GM21515 (cell line): ENCODE data around the gene MTREX.

Source experiments
- ATAC-seq: cut with Tn5 transposase; IDR thresholded peaks from one replicate; pipeline ENCODE4 v1.9.1; 2021; ENCODE audit not compliant: unreplicated experiment

MTREX gene

DNA sequence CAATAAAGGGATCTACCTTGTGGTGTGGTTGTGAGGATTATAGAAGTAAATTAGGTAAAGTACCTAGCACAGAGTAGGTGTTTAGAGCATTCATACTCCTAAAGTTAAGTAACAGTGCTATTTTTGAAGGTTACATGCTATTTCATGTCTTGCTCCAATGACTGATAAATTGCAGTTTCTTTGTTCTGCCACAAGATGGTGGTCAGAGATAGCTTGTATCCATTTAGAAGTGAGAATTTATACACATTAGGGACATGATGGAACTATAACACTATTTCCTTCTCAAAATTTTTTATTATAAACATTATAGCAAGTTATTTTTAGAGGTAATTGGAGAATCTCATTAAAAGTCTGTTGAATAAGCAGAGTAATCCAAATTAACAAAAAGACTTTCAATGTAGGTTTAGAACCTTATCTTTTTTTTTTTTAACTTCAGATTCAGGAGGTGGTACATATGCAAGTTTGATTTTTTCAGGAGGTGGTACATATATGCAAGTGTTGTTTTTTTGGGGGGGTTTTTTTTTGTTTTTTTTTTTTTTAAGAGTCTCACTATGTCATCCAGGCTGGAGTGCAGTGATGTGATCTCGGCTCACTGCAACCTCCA lies 17.1 kb downstream of the MTREX start:
- no peak for ATAC-seq

DNA sequence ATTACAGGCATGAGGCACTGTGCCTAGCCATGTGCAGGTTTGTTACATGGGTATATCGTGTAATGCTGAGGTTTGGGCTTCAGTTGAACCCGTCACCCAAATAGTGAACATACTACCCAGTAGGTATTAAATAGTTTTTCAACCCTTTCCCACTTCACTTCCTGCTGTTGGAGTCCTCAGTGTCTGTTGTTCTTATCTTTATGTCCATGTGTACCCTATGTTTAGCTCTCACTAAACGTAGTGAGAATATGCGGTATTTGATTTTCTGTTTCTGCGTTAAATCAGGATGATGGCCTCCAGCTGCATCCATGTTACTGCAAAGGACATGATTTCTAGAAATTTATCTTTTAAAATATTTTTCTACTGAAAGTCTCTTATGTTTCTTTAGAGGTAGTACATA lies 17.8 kb downstream of the MTREX start:
- ATAC-seq = no peak

DNA sequence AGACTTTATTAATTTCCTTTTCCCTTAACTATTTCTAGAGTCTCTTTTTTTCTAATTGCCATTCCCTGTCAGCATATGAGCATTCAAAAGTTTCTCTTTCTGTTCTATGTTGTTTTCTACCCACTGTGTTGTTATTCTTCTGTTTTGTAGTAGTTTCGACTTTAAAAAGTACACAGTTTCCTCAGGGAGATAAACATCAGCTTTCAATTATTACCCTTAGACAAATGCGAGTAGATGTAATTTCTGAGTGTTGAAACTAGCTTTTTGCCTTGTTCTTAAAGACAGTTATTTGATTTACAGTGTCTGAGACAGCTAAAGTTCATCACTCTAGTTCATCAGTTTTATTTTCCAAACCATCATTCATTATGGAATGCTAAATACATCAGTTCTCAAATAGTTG lies 19.5 kb downstream of the MTREX start:
- no peak for ATAC-seq

DNA sequence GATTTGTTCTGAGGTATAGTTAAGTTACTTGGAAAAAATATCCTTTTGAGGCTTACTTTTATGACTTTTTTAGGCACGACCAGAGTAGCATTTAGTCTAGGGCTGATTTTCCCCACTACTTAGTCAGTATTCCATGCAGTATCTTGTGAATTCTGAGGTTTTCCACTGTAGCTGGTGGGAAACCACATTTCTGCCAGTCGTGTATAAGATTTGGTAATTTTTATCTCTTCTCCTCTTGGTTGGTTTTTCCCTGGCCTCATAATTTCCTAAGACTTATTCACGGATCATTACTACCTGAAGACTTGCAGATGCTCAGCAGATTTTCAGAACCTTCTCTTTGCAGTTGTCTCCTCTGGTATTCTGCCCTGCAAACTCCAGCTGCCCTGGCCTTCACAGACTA lies 23.5 kb downstream of the MTREX start:
- no peak for ATAC-seq

DNA sequence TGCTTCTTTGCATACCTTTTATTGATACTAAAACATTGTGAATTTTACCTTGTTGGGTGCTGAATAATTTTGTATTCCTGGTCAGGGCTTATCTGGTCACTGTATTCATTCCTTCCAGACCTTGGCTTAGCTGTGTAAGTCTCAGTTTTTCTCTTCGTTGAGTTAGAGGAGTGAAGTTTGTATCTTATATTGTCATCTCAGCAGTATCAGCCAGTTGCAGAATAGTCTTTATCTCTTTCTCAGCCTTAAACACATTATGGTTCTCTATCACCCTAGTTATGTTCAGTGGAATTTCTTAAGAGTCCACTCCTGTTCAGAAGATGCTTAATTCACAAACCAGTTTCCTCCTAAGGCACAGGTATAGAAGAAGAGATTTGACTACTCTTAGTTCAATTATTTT lies 25.2 kb downstream of the MTREX start:
- ATAC-seq = no peak

DNA sequence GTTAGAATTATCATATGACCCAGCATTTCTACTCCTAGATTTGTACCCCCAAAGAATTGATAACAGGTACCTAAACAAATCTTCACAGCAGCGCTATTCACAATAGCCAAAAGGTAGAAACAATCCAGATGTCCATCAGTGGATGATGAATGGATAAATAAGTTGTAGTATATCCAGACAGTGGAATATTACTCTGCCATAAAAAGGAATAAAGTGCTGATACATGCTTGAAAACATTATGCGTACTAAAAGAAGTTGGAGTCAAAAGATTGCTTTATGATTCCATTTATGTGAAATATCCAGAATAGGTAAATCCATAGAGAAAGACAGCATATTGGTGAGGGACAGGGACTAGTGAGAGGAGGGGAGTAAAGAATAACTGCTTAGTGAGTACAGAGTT lies 26.0 kb downstream of the MTREX start:
- ATAC-seq = no peak

DNA sequence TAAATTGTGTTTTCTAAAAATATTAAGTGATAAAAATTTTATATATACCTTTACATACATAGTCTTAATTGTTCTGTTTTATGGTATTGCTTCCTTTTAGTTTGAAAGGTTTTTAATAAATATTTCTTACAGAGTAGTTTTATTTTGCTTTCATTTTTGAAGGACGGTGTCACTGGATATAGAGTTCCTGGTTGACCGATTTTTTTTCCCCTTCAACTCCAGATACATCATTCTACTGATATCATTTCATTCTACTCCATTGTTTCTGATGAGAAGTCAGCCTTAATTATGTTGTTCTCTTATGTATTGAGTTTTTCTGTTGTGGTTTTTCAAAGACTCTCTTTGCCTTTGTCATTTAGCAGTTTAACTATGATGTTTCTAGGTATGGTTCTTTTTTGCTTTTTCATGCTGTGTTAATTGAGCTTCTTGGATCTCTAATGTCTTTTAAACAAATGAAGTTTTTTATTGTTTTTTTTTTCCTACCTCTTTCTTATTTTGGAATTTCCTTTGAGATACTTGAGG lies 30.4 kb downstream of the MTREX start:
- ATAC-seq = no peak

DNA sequence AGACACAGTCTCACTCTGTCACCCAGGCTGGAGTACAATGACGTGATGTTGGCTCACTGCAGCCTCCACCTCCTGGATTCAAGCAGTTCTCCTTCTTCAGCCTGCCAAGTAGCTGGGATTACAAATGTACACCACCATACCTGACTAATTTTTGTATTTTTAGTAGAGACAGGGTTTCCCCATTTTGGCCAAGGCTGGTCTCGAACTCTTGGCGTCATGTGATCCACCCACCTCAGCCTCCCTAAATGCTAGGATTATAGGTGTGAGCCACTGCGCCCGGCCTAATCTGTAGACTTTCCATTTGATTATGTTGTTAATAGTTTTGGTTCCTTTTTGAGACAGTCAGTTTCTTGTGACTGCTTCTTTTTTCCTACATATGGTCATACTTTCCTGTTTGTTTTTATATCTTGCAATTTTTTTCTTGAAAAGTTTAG lies 31.0 kb downstream of the MTREX start:
- ATAC-seq = no peak

DNA sequence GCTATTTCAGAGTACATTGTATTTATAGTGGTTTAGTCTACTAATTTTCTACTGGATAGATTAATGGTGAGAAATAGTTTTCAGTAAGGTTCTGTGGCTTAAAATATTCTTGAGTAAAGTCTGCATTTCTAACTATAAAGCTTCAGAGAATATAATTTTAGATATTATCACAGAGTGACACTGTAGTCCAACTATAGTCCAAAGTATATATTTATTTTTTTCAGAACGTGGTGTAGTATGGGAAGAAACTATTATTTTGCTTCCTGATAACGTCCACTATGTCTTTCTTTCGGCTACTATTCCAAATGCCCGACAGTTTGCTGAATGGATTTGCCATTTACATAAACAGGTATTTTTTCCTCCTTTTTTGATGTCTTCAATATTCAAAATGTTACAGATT lies 35.3 kb downstream of the MTREX start:
- ATAC-seq = no peak

DNA sequence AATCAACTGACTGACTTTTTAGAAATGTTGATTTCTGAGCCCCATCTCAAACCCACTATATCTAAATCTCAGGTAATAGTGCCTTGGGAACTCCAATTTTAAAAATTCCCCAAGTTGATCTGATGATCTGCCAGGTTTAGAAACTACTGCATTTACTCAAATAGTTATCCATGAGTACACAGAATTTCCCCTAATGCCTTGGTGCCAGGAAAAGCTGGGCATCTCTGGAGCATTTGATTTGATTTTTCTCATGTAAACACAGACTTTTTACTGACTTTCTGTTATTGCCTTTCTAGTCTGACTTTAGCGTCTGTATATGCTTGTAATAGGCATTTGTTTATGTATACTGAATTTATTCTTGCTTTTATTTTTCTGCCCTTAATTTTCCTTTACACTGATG lies 35.8 kb downstream of the MTREX start:
- no peak for ATAC-seq

DNA sequence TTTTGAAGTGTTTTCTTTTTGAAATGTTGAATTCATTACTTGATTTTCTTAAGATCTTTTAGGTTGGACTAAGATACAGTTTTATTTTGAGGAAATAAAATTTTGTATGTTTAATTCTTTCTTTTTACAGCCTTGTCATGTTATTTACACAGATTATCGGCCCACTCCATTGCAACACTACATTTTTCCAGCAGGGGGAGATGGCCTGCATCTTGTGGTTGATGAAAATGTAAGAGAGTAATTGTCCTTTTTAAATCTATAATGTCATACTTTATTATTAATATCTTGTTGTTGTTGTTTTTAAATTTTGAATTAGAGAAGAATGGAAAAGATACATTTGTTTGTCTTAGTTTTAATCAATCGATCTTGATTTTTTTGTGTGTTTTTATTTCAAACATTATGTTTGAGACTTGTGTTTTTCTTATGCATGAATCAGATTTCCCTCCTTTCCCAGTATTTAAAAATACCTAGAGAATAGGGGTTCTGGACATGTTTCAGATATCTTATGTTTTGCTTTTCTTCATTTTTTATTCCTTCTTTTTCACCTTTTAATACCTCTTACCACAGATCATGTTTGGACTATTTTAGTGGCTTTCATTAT lies 36.7 kb downstream of the MTREX start:
- no peak for ATAC-seq

DNA sequence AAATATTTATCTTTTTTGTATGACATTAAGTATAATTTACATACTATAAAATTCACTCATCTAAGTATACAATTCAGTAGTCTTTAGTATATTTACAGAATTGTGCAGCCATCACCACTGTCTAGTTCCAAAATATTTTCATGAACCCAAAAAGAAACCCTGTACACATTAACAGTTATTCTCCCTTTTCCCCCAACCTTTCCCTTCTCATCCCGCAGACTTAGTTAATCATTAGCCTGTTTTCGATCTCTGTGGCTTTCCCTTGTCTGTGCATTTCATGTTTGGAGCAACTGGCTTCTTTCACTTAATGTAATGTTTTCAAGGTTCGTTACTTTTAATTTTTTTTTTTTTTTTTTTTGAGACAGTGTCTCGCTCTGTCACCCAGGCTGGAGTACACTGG lies 37.5 kb downstream of the MTREX start:
- ATAC-seq = no peak

DNA sequence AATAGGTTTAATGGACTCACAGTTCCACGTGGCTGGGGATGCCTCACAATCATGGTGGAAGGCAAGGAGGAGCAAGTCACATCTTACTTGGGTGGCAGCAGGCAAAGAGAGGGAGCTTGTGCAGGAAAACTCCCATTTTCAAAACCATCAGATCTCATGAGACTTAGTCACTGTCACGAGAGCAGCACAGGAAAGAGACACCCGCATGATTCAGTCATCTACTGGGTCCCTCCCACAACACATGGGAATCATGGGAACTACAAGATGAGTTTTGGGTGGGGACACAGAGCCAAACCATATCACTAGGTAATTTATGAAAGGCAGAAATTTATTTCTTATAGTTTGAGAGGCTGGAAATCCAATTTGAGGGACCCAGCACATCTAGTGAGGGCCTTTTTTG lies 40.0 kb downstream of the MTREX start:
- no peak for ATAC-seq

DNA sequence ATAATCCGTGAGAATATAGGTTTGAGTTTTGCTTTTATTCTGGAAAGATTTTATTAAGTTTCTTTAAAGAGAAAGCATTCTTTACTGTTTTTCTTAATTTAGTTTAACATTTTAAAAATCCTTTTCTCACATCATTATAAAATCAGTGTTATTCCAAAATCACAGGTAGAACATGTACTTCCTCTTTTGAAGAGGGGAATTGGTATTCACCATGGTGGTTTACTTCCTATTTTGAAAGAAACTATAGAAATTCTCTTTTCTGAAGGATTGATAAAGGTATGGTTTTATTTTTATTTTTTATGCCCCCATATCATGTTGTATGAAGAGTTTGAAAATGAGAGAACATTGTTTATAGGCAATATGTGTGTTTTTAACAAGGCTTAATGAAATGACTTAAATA lies 43.0 kb downstream of the MTREX start:
- ATAC-seq = no peak

DNA sequence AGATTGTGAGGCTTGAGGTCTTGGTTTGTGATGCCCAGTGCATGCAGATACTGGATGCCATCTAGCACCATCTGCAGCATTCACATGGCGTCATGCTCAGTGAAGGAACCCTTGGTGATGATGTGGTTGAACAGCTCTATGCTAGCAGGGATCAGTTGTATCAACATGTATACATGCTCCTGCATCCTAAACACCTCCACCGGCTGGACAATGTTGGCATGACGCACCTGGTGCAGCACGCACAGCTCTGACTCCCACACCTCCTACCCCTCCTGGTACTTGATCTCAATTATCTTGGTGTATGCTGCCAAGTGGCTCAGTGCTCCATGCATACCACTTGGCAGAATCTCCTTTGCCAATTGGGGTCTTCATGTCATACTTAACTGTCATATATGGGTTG lies 49.1 kb downstream of the MTREX start:
- ATAC-seq = no peak

DNA sequence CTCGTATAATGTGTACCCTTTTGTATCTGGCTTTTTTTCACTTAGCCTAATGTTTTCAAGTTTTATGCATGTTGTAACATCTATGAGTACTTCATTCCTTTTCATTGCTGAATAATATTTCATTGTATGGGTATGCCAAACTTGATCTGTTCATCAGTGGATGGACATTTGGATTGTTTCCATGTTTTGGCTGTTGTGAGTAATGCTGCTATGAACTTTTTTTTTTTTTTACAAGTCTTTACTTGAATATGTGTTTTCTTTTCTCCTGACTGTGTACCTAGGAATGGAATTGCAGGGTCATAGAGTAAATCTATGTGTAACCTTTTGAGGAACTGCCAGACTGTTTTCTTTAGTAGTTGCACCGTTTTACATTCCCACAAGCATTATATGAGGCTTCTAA lies 52.4 kb downstream of the MTREX start:
- no peak for ATAC-seq

DNA sequence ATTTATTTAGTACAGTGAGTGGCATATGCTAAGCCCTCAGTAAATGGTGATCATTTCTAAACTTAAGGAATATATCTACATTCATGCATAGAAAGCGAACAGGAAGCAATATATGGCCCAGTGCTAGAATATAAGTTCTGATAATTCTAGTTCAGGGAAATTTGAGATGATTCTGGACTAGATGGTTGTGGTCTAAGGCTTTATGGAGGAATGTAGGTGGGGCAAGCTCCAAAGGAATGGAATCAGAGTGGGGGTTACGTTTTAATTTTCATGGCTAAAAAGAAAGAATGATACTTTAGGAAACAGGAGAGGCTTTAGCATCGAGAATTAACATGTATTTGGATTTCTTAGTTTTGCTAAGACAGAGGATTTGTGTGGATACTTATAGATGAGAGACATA lies 56.1 kb downstream of the MTREX start:
- ATAC-seq = no peak

DNA sequence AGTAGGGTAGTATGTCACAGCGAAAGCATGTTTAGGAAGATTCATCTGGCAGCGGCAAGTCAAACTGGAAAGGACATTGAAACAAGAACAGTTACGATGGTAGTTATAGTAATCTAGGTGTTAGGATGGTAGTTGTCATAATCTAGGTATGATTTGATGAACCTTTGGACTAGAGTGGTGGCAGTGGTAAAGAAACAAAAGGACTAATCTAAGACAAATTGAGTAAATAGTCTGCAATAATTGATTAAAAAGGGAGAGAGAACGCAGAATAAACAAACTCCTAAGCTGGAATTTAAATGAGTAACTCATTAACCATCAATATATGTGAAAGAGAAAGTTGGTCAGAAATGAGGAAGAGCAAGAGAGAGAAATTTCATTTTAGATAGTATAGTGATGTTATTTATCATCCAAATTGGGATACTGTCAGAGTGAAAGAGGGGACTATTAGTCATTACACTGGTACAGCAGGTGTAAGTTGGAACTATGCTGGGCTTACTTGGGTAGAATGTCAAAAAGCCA lies 56.8 kb downstream of the MTREX start:
- ATAC-seq = peak; percentile 92

DNA sequence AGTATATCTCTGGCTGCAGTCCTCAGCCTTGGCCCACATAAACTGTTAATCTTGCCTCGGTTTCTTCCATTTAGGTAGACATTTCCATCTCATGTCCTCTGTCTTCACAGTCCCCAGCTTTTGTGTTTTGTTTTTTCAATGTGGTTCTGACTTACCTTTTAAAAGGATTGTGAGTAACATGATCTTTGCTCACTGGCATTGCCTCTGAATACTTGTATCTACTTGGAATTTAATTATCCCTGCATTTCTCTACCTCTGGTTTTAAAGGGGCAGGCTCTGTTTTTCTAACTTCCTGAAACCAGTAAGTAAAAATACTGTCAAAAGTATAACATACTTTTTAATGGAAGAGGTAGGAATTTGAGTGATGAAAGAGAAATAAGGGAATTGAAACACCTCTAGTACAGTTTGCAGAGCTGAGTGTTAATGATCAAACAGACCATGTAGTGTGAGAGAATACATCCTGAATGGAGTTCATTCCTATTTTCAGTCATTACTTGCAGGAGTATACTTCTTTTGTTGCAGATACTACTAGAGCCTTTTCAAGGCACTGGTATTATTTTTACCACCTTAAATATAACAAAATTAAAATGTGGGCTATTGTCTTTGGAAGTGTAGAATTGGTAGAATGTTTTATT lies 62.6 kb downstream of the MTREX start:
- ATAC-seq = no peak

DNA sequence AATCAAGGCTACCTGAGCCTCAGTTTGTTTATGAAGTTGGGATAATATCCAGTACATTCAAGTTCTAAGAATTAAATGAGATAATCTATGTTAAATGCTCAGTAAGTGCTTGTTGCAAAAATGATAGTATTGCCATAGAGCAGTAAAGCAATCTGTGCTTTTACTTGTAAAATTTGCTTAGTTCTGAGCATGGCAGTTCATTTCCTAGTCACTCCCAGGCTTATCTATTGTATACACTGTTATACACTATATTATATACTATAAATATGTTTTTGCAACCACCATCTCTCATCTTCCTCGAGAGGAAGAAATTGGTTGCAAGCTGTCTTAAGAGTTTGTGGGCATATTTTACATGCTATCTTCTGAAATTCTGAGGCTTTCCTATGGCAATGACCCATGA lies 63.4 kb downstream of the MTREX start:
- no peak for ATAC-seq

DNA sequence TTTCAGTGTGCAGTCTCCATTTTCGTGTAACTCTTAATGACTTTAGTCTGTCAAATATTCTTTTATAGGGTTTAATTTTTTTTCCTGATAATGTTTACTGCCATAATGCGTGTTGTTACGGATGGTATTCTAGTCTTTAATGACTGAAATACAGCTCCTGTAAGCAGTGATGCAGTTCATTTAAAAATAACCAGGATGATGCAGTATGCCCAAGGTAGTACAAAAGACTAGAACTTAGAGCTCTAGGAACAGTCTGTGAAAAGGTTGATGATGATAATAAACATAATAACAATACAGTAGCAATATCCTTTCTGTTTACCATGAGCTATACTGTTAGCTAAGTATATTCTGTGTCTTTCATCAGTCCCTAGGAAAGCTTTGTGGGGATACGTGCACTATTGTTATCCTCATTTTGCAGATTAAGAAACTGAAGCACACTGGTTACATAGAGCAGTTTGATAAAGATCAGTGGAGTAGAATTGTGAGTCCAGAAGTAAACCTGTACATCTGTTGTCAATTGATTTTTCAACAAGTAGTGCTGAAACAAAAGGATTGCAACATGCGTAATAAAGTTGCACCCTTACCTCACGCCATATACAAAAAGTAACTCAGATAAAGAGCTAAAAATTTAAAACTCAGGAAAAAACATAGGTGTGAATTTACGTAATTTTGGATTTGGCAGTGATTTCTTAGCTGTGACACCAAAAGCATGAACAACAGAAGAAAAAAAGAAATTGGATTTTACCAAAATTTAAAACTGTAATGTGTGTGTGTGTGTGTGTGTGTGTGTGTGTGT lies 64.5 kb downstream of the MTREX start:
- no peak for ATAC-seq

DNA sequence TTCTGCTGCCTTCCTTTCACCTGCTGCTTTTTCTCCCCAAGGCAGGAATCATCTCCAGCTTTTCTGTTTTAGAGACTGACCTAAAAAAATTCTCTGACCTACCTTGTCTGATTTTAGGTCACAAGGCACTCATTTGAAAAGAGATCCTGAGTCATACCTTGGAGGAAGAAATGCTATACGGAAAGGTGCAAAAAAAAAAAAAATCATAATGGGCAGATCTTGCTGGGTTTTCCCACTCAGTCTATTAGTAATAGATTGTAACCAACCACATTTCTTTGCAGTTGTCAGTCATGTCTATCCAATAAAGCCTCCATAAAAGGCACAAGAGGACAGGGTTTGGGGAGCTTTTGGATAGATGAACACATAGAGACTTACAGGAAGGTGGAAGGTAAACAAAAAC lies 70.0 kb downstream of the MTREX start:
- ATAC-seq = no peak
